ENCODE results near the gene MLST8. TPM values are rescaled to one million over a fixed set of nuclear protein-coding genes. Genes with fewer than 3 reads are reported as not detected.

The MLST8 gene
- total RNA-seq, 2 donors from 2014 or later = 35.6 to 45.0 TPM

DNA sequence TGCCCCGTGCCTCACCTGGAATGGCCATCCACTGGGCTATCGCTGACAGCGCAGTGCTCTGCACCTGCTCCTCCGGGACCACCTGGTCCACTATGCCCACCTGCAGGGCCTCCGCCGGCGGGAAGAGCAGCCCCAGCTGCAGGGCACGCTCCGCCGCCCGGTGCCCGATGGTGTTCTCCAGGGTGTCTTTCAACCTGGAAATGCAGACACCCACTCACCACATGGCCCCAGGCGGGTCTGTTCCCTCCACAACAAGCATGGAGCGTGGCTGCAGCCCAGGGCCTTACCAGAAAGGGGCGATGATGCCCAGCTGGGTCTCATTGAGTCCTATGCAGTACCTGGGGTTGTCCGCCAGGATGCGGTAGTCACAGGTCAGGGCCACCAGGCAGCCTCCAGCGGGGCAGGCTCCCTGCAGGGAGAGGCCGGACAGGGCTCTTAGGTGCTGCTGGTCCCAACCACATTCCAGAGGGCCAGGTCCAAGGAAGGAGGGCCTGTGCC, 37.8 kb downstream of the MLST8 start:
- no peak overlapping the region for H3K4me3 ChIP-seq
- peaks cover 49% of the 10 kb centered on the region for H3K36me3 ChIP-seq
- H3K4me1 ChIP-seq = peaks cover 0 to under 1% of the 10 kb centered on the region in 2 donors
- DNase-seq (ENCODE audit: low spot score) = no peak
- TF ChIP-seq, protein P1, sequence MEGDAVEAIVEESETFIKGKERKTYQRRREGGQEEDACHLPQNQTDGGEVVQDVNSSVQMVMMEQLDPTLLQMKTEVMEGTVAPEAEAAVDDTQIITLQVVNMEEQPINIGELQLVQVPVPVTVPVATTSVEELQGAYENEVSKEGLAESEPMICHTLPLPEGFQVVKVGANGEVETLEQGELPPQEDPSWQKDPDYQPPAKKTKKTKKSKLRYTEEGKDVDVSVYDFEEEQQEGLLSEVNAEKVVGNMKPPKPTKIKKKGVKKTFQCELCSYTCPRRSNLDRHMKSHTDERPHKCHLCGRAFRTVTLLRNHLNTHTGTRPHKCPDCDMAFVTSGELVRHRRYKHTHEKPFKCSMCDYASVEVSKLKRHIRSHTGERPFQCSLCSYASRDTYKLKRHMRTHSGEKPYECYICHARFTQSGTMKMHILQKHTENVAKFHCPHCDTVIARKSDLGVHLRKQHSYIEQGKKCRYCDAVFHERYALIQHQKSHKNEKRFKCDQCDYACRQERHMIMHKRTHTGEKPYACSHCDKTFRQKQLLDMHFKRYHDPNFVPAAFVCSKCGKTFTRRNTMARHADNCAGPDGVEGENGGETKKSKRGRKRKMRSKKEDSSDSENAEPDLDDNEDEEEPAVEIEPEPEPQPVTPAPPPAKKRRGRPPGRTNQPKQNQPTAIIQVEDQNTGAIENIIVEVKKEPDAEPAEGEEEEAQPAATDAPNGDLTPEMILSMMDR (IDR thresholded peaks at IDR 0.05) = no peak
- H3K9me3 ChIP-seq = no peaks in the 10 kb centered on the region
- H3K27me3 ChIP-seq = no peaks in the 10 kb centered on the region
- H3K27ac ChIP-seq = no peak overlapping the region

DNA sequence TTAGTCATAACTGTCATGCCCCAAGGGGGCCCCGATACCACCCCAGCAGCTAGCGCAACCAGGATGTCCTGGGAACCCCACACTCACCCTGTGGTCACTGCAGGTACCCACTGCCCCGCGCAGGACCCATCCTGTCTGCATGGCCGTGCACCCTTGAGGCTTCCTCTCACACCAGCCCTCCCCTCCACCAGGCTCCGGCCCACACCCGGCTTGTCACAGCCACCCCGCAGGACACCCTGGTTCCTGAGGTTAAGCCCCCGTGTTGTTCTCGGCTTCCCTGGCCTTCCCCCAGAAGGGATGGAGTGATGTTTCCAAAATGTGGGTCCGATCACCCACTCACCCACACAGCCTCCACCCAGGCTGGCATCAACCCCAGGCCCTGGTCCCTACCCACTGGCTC, 38.5 kb downstream of the MLST8 start:
- Histone ChIP-seq H3K9me3 (no peaks in the 10 kb centered on the region), H3K27ac (no peak overlapping the region), H3K4me3 (no peak overlapping the region), H3K4me1 (no peaks in the 10 kb centered on the region), H3K27me3 (no peaks in the 10 kb centered on the region), H3K36me3 (peaks cover 49% of the 10 kb centered on the region)
- TF ChIP-seq, protein P1 (IDR thresholded peaks at IDR 0.05) = no peak
- DNase-seq (ENCODE audit: low spot score) = no peak

DNA sequence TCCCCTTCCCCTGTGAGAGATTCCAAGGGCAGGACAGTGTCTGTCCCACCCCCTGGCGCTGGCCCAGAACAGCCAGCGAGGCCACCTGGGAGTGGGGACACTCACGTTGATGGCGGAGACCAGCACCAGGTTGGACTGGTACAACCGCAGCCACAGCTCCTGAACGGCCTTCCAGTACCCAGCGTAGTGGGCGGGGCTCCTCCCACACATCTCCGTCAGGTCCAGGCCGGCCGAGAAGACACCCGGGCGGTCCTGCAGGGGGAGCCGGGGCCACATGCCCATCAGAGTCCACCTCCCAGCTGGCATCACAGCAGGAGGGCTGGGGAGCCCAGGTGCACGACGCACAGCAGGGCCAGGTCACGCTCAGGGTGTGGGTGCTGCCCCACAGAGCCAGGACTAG, 39.0 kb downstream of the MLST8 start:
- no peaks in the 10 kb centered on the region for H3K27me3 ChIP-seq
- H3K4me1 ChIP-seq = no peaks in the 10 kb centered on the region
- TF ChIP-seq, protein P1 (IDR thresholded peaks at IDR 0.05) = no peak
- no peak overlapping the region for H3K4me3 ChIP-seq
- no peak for DNase-seq (ENCODE audit: low spot score)
- H3K9me3 ChIP-seq = no peaks in the 10 kb centered on the region
- H3K36me3 ChIP-seq = peaks cover 49% of the 10 kb centered on the region
- no peak overlapping the region for H3K27ac ChIP-seq

DNA sequence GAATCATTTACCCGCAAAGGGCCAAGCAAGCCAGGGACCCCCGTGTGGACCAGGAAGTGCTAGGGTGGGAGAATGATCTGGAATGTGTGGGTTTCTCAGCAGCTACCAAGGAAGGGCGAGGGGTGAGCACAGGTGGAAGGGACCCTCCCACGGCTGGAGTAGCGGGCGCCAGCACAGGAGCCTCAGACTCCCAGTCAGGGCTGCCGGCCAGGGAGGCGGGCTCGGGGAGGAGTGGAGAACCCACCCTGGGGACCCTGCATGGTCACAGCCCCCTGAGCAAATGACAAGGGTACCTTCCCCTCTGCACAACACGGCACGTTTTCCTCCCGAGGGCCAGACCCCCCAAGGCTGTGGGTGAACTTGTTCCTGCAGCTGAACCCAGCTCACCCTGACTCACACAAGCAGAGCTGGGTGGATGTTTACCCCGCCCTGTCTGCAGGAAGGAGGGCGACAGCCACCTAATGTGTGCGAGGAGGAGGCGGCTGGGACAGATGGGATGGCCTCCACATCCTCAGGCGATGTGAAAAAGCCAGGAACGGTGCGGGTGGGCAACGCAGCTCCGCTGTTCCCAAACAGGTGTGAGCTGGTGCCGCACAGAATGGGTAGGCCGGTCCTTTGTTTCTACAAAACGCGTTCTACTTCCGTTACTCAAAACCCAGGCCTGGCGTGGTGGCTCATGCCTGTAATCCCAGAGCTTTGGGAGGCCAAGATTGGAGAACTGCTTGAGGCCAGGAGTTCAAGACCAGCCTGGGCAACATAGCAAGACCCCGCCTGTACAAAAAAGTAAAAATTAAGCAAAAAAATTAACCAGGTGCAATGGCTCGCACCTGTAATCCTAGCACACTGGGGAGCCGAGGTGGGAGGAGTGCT, 39.9 kb downstream of the MLST8 start:
- H3K4me1 ChIP-seq = peaks cover 0 to 4% of the 10 kb centered on the region in 2 donors
- H3K4me3 ChIP-seq = no peak overlapping the region
- TF ChIP-seq, protein P1 (IDR thresholded peaks at IDR 0.05) = no peak
- H3K9me3 ChIP-seq = no peaks in the 10 kb centered on the region
- H3K36me3 ChIP-seq = peaks cover 49% of the 10 kb centered on the region
- no peaks in the 10 kb centered on the region for H3K27me3 ChIP-seq
- no peak for DNase-seq (ENCODE audit: low spot score)
- H3K27ac ChIP-seq = no peak overlapping the region

DNA sequence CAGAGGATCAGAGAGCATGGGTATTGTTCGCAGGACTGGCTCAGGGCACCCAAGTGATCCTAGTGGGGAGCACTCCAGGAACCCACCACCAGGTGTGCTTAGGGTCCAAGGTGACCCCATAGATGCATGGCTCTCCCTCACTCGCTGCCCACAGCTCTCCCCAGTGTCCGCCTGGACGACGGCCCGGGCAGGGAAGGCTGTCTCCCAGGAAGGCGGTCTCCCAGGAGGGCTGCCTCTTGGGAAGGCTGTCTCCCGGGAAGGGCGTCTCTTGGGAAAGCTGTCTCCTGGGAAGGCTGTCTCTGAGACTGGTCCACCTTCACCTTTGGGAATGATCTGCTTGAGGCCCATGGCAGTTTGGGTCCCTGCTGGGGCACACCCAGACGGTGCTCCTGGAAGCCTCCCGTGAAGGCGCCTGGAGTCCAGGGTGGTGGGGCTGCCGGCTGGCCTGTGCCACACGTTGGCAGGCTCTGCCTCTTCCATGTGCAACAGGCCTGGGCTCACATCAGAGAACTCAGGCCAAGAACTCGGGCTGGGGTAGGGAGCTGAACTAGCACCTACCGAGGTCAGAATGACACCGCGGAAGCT, 41.1 kb downstream of the MLST8 start:
- TF ChIP-seq, protein P1 (IDR thresholded peaks at IDR 0.05) = no peak
- H3K9me3 ChIP-seq = no peaks in the 10 kb centered on the region
- peaks cover 49% of the 10 kb centered on the region for H3K36me3 ChIP-seq
- no peak overlapping the region for H3K27ac ChIP-seq
- H3K4me1 ChIP-seq = peaks cover 0 to 10% of the 10 kb centered on the region in 2 donors
- no peak overlapping the region for H3K4me3 ChIP-seq
- no peaks in the 10 kb centered on the region for H3K27me3 ChIP-seq
- DNase-seq (ENCODE audit: low spot score) = no peak
